Activated CD8-positive, alpha-beta memory T cell treated with anti-CD3 and anti-CD28 coated beads for 1 hour (primary cell): Measurements from ENCODE around the gene LRRC31.

Experiments used
- DNase-seq, 2 donors: peaks; one replicate each; pipeline ENCODE4 v3.0.0-alpha.2; 2020; ENCODE audit warnings: low read depth in 1 of 2; ENCODE audit errors: extremely low read depth in 1 of 2

LRRC31 gene

DNA sequence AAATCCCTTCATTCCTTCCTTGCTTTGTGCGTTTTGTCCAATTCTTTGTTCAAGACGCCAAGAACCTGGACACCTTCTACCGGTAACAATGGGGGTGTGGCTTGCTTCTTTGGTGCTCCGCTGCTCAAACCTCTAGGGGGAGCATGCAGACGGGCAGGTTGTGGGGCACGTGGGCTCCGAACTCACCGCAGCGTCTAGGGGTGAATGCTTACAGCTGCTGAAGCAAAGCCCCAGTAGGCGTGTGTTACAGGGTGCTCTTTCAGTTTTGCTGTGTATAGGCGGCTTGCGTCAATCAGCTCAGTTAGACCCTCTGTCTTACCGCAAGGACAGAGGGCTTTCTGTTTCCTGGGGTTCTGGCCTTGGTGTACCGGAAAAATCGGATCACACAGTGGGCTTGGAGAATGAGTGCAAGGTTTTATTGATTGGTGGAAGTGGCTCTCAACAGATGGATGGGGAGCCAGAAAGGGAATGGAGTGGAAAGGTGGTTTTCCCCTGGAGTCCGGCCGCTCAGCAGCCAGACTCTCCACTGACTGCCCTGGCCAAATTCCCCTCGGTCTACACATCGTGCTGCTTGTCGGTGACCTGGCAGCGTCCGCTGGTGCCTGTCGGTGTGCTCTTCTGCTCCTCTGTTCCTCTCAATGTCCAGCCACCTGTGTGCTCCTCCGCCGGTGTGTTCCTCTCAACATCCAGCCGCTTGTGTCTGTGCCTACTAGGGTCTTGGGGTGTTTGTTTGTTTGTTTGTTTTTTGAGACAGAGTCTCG is 55.8 kb downstream of the LRRC31 start:
- peak; percentile 40 to 45 for DNase-seq

DNA sequence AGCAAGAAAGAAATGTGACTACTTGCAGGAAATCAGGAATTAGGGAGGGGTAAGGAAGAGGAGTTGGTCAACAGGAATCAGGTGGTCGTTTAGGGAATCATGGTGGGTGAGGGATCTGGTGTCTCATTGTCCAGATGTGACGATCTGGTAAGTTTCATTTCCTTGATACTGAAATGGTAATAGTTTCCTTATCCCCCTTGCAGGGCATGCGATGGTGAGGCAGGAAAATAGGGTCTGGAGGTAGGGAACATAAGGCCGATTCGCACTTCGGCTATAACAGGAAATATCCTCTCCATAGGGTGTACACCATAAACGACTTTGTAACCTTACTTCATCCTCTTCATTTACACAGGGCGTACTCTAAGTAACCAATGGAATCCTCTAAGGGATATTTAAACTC is 56.5 kb downstream of the LRRC31 start:
- no peak for DNase-seq

- peak in 1 of 2 donors; percentile 49 for DNase-seq
Observed at GRCh38 chr3:169812332-169813235, 57.2 kb downstream of the LRRC31 start, which contains the start of the genes LRRC34 and LRRIQ4. Gene LRRC34 (minus strand): TSS chr3:169812904. CDS start chr3:169812548, 356 bp downstream. Gene LRRIQ4 (plus strand): TSS chr3:169812870. CDS start chr3:169821922, 9,052 bp downstream.

- DNase-seq: no peak
Observed at GRCh38 chr3:169811631-169812331, 58.0 kb downstream of the LRRC31 start.

GRCh38 chr3:169809230-169809795 is 60.4 kb downstream of the LRRC31 start:
- no peak for DNase-seq

DNA sequence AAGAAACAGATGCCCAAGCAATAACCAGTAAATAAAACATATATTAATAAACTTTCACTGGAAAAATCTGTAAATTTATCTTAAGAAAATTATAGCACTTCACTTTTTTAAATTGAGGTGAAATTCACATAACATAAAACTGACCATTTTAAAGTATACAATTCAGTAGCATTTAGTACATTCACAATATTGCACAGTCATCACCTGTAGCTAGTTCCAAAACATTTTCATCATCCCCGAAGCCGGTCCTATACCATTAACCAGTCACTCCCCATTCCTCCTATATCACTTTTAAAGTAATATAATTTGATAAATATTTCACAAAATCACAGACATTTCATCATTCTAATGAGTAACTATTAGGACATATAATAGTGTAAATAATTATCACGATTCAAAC is 65.1 kb downstream of the LRRC31 start:
- no peak for DNase-seq

DNA sequence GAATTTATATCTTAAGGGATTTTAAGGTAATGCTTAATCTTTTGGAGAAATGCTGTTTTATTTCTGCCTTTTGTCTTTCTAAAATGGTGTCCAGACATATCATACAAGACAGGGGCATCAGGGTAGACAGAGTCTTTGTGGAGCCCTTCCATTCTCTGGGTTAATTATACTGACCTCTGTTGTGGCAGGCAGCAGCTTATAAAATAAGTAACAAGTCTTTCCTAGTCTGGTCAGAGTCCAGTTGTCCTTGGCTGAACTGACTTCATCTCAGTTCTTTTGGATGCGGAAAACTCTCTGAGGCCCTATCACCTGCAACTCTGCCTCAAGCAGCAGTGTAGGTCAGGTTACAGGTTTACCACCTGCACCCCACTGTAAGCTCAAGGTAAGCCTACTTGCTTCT is 77.4 kb downstream of the LRRC31 start:
- DNase-seq: no peak

GRCh38 chr3:169790687-169791429 is 78.9 kb downstream of the LRRC31 start:
- DNase-seq: no peak

DNA sequence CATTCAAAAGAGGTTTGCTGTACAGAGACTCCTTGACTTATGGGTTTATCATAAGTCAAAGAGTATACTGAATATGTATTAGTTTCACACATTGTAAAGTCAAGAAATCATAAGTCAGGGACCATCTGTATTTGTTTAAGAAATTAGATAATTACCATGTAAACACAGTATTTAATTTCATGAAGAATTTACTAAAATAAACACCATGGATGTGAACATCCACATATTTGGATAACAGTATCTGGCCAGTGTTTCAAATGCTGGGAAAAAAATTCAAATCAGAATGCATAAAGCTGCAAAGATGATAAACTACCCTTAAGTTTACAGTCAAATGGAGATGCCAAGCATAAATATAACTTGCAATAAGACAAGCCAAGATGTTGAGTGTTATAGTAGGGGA is 79.5 kb downstream of the LRRC31 start:
- DNase-seq: no peak
